SU-DHL-6 (cell line): Measurements from ENCODE around the gene SLC33A1.

Source experiments
- H2AFZ ChIP-seq: fragments of 200-600 bp; sonication (generic); 2 replicates; pipeline ENCODE4 v1.6.1; 2014; ENCODE audit warnings: low read depth, mild to moderate bottlenecking, moderate library complexity, mixed read lengths, antibody characterized with exemption, low read length; ENCODE audit not compliant: severe bottlenecking
- H3F3A ChIP-seq: fragments of 200-600 bp; shearing (Covaris generic); 2 replicates; pipeline ENCODE4 v1.6.0; 2016; ENCODE audit warnings: antibody characterized with exemption, mild to moderate bottlenecking; ENCODE audit not compliant: insufficient read depth
- H3K27ac ChIP-seq: fragments of 200-600 bp; sonication (generic); 2 replicates; pipeline ENCODE4 v1.5.1; 2016; ENCODE audit warnings: low read depth, mild to moderate bottlenecking, low read length, moderate library complexity, mixed read lengths
- H3K27me3 ChIP-seq: fragments of 200-600 bp; sonication (generic), shearing (Covaris generic); 2 replicates; pipeline ENCODE4 v1.6.0; 2014; ENCODE audit warnings: mild to moderate bottlenecking, low read length
- H3K36me3 ChIP-seq: fragments of 200-600 bp; sonication (generic); 2 replicates; pipeline ENCODE4 v1.6.1; 2014; ENCODE audit warnings: mild to moderate bottlenecking, low read length, mixed read lengths
- H3K4me2 ChIP-seq: fragments of 300-600, 200-600 bp; shearing (Covaris generic), sonication (generic); 2 replicates; pipeline ENCODE4 v1.6.0; 2014; ENCODE audit warnings: low read length, low read depth, mild to moderate bottlenecking; ENCODE audit not compliant: poor library complexity, severe bottlenecking
- H3K4me3 ChIP-seq: fragments of 200-600 bp; sonication (generic); 2 replicates; pipeline ENCODE4 v1.5.1; 2014; ENCODE audit warnings: antibody characterized with exemption, low read length, mild to moderate bottlenecking, mixed read lengths; ENCODE audit not compliant: insufficient read depth, poor library complexity, severe bottlenecking
- H3K79me2 ChIP-seq: fragments of 200-600 bp; sonication (generic); 2 replicates; pipeline ENCODE4 v1.6.1; 2014; ENCODE audit warnings: mild to moderate bottlenecking, low read length, moderate library complexity; ENCODE audit not compliant: insufficient read depth
- H3K9ac ChIP-seq: fragments of 200-600 bp; sonication (generic); 2 replicates; pipeline ENCODE4 v1.7.0; 2014; ENCODE audit warnings: mild to moderate bottlenecking, low read length
- H3K9me2 ChIP-seq: fragments of 200-600 bp; sonication (generic); replicated peaks from 2 replicates; pipeline ENCODE4 v1.6.1; 2014; ENCODE audit warnings: low read length; ENCODE audit not compliant: insufficient read depth
- H3K9me3 ChIP-seq: fragments of 200-600 bp; sonication (generic); 2 replicates; pipeline ENCODE4 v1.6.1; 2014; ENCODE audit warnings: low read length, mixed read lengths; ENCODE audit not compliant: insufficient read depth
- H4K20me1 ChIP-seq: fragments of 200-600 bp; sonication (generic); 2 replicates; pipeline ENCODE4 v1.6.1; 2014; ENCODE audit warnings: low read depth, mild to moderate bottlenecking, antibody characterized with exemption, low read length, moderate library complexity, mixed read lengths
- EZH2phosphoT487 ChIP-seq: fragments of 200-600 bp; sonication (generic), shearing (Covaris generic); conservative IDR thresholded peaks from 2 replicates; pipeline ENCODE4 v1.6.1; 2018; ENCODE audit warnings: mild to moderate bottlenecking, antibody characterized with exemption, low read length, moderate library complexity, mixed read lengths
- TF ChIP-seq, protein P1 (sequence below): fragments of 200-600 bp; sonication (generic); IDR thresholded peaks from one replicate; pipeline ENCODE4 v1.5.1; 2017; ENCODE audit warnings: antibody characterized with exemption, mild to moderate bottlenecking, low read length, moderate library complexity; ENCODE audit not compliant: insufficient read depth, poor library complexity, severe bottlenecking

Gene SLC33A1

GRCh38 chr3:155854141-155854940, at the start of gene SLC33A1:
TSS of gene SLC33A1 (minus strand) at chr3:155854427. CDS start at chr3:155853997, 430 bp downstream.
- no peaks in the 10 kb centered on the region for H3K9me2 ChIP-seq
- no peak for TF ChIP-seq EZH2phosphoT487
- TF ChIP-seq, protein P1, sequence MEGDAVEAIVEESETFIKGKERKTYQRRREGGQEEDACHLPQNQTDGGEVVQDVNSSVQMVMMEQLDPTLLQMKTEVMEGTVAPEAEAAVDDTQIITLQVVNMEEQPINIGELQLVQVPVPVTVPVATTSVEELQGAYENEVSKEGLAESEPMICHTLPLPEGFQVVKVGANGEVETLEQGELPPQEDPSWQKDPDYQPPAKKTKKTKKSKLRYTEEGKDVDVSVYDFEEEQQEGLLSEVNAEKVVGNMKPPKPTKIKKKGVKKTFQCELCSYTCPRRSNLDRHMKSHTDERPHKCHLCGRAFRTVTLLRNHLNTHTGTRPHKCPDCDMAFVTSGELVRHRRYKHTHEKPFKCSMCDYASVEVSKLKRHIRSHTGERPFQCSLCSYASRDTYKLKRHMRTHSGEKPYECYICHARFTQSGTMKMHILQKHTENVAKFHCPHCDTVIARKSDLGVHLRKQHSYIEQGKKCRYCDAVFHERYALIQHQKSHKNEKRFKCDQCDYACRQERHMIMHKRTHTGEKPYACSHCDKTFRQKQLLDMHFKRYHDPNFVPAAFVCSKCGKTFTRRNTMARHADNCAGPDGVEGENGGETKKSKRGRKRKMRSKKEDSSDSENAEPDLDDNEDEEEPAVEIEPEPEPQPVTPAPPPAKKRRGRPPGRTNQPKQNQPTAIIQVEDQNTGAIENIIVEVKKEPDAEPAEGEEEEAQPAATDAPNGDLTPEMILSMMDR: no peak
- peaks cover 4% of the 10 kb centered on the region; the same call in 1 of the 2 replicates for H3F3A ChIP-seq
- H3K79me2 ChIP-seq: peaks cover 36% of the 10 kb centered on the region
- H4K20me1 ChIP-seq: no peaks in the 10 kb centered on the region
- H3K9me3 ChIP-seq: no peaks in the 10 kb centered on the region
- H3K27me3 ChIP-seq: no peaks in the 10 kb centered on the region
- peak within 1 kb of the TSS; percentile 87 for H3K4me2 ChIP-seq
- H3K9ac ChIP-seq: peak within 1 kb of the TSS; percentile 81
- peak within 1 kb of the TSS; percentile 89 for H2AFZ ChIP-seq
- H3K27ac ChIP-seq: peak within 1 kb of the TSS; percentile 51
- no peaks in the 10 kb centered on the region for H3K36me3 ChIP-seq
- H3K4me3 ChIP-seq: peak within 1 kb of the TSS; percentile 81

GRCh38 chr3:155895379-155895900, 41.2 kb upstream of the SLC33A1 start:
- H3K9me3 ChIP-seq: no peaks in the 10 kb centered on the region
- H3K4me2 ChIP-seq: no peak overlapping the region
- no peak overlapping the region for H3K4me3 ChIP-seq
- H3K9ac ChIP-seq: no peak overlapping the region
- TF ChIP-seq, protein P1: no peak
- no peak for TF ChIP-seq EZH2phosphoT487
- H3K79me2 ChIP-seq: peaks cover 36% of the 10 kb centered on the region
- H3K27ac ChIP-seq: no peak overlapping the region
- H4K20me1 ChIP-seq: peaks cover 24% of the 10 kb centered on the region
- no peaks in the 10 kb centered on the region for H3K27me3 ChIP-seq
- no peak overlapping the region for H2AFZ ChIP-seq
- H3F3A ChIP-seq: peaks cover 4% of the 10 kb centered on the region; the same call in 1 of the 2 replicates
- no peaks in the 10 kb centered on the region for H3K9me2 ChIP-seq
- peaks cover 52% of the 10 kb centered on the region for H3K36me3 ChIP-seq

- H3K4me2 ChIP-seq: no peak overlapping the region
- H3K9ac ChIP-seq: no peak overlapping the region
- no peak overlapping the region for H3K4me3 ChIP-seq
- H3K27me3 ChIP-seq: no peaks in the 10 kb centered on the region
- H3K9me2 ChIP-seq: no peaks in the 10 kb centered on the region
- peaks cover 11% of the 10 kb centered on the region for H3F3A ChIP-seq
- H3K27ac ChIP-seq: no peak overlapping the region
- no peak for TF ChIP-seq EZH2phosphoT487
- TF ChIP-seq, protein P1: no peak
- peaks cover 72% of the 10 kb centered on the region for H3K79me2 ChIP-seq
- H2AFZ ChIP-seq: no peak overlapping the region
- H3K9me3 ChIP-seq: no peaks in the 10 kb centered on the region
- H3K36me3 ChIP-seq: peaks cover 22% of the 10 kb centered on the region; the same call in 1 of the 2 replicates
- H4K20me1 ChIP-seq: peaks cover 53% of the 10 kb centered on the region
Observed at GRCh38 chr3:155891321-155891720, 37.1 kb upstream of the SLC33A1 start.
